ENCODE results near the gene NRP2. TPM values are rescaled to one million over a fixed set of nuclear protein-coding genes. Genes with fewer than 3 reads are reported as not detected.
A peak's percentile ranks its signal among the peaks of the same experiment; 100 is the strongest.

NRP2 gene
- total and polyA plus RNA-seq, 2 donors (not counting 1 experiment from before 2014, with no cell fraction given), result 1.8 to 6.8 TPM

DNA sequence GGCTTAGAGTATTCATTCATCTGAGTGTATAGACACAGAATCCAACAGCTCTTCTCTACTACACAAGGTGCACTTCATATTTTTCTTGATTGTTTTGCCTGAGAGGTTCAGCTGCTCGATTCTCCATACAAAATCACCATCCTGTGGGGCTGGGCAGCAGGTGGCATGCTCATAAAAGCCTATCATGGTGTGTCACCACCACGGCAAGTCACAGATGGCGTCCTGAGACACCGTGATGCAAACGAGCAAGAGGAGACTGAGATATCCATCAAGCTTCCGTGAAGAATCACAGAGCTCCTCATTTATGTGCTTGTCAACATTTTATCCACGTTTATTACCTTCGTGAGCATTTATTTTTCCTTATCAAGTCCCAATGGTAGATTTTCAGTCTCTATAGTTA is 22.4 kb upstream of the NRP2 start:
- peaks cover 20% of the 10 kb centered on the region for H3K27me3 Mint-ChIP-seq
- TF ChIP-seq, protein P1, sequence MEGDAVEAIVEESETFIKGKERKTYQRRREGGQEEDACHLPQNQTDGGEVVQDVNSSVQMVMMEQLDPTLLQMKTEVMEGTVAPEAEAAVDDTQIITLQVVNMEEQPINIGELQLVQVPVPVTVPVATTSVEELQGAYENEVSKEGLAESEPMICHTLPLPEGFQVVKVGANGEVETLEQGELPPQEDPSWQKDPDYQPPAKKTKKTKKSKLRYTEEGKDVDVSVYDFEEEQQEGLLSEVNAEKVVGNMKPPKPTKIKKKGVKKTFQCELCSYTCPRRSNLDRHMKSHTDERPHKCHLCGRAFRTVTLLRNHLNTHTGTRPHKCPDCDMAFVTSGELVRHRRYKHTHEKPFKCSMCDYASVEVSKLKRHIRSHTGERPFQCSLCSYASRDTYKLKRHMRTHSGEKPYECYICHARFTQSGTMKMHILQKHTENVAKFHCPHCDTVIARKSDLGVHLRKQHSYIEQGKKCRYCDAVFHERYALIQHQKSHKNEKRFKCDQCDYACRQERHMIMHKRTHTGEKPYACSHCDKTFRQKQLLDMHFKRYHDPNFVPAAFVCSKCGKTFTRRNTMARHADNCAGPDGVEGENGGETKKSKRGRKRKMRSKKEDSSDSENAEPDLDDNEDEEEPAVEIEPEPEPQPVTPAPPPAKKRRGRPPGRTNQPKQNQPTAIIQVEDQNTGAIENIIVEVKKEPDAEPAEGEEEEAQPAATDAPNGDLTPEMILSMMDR (IDR thresholded peaks at IDR 0.05), result no peak
- no peak for TF ChIP-seq EZH2 (IDR thresholded peaks at IDR 0.05; ENCODE audit: borderline replicate concordance, insufficient read depth, low read depth, low read length, poor library complexity, severe bottlenecking)
- no peak overlapping the region for H3K4me3 Mint-ChIP-seq
- CTCF ChIA-PET, result interaction anchor here (0.7 to 2.7 kb wide), 5 partner anchors 9 to 60 kb away, joined by 3 to 9 read pairs (median 4); no protein-coding TSS in a partner anchor
- peaks cover 22 to 28% of the 10 kb centered on the region in 2 donors for H3K4me1 ChIP-seq (ENCODE audit: control insufficient read depth in 2 of 2, insufficient read depth in 2 of 2, low read length in 2 of 2)
- no peaks in the 10 kb centered on the region for H3K9me3 Mint-ChIP-seq (ENCODE audit: insufficient read depth)
- no peak for DNase-seq
- no peaks in the 10 kb centered on the region for H3K36me3 ChIP-seq (replicated peaks in 1 of 2; ENCODE audit: control extremely low read depth in 1 of 2, control insufficient read depth in 1 of 2, extremely low read depth in 1 of 2, insufficient read depth in 2 of 2, low read length in 1 of 2)
- H3K4me1 Mint-ChIP-seq, result peaks cover 38% of the 10 kb centered on the region
- H3K4me2 ChIP-seq (replicated peaks; ENCODE audit: low read depth, low read length, poor library complexity, severe bottlenecking), result no peak overlapping the region
- intact Hi-C loops (cut with micrococcal nuclease), result no loop called here
- WGBS (ENCODE audit: insufficient coverage), result 71% methylated on average over 5 of the region's 8 CpGs
- H2AFZ ChIP-seq (ENCODE audit: insufficient read depth, low read depth, low read length, poor library complexity, severe bottlenecking), result no peak overlapping the region
- H3K27me3 ChIP-seq (replicated peaks in 1 of 4; ENCODE audit: control extremely low read depth in 1 of 4, control insufficient read depth in 3 of 4, insufficient read depth in 4 of 4, low read length in 3 of 4), result peaks cover 0 to 5% (median 2%) of the 10 kb centered on the region in 4 experiments
- no peak overlapping the region for H3K4me3 ChIP-seq (ENCODE audit: control extremely low read depth in 1 of 5, extremely low read depth in 1 of 5, insufficient read depth in 1 of 5, low read depth in 2 of 5, low read length in 4 of 5)
- H3K9ac ChIP-seq (ENCODE audit: low read length), result no peak overlapping the region
- ATAC-seq (ENCODE audit: low read depth), result no peak
- no peaks in the 10 kb centered on the region for H3K79me2 ChIP-seq (ENCODE audit: control insufficient read depth, insufficient read depth, low read length)
- H4K20me1 ChIP-seq (ENCODE audit: control insufficient read depth, insufficient read depth, low read length, poor library complexity, severe bottlenecking), result no peaks in the 10 kb centered on the region
- no peak overlapping the region for H3K27ac Mint-ChIP-seq
- H3K27ac ChIP-seq (ENCODE audit: low read length in 2 of 2), result no peak overlapping the region
- POLR2A ChIA-PET, result no interaction called here
- no peaks in the 10 kb centered on the region for H3K9me3 ChIP-seq (ENCODE audit: control extremely low read depth in 1 of 3, control insufficient read depth in 2 of 3, insufficient read depth in 1 of 3, low read length in 2 of 3)

DNA sequence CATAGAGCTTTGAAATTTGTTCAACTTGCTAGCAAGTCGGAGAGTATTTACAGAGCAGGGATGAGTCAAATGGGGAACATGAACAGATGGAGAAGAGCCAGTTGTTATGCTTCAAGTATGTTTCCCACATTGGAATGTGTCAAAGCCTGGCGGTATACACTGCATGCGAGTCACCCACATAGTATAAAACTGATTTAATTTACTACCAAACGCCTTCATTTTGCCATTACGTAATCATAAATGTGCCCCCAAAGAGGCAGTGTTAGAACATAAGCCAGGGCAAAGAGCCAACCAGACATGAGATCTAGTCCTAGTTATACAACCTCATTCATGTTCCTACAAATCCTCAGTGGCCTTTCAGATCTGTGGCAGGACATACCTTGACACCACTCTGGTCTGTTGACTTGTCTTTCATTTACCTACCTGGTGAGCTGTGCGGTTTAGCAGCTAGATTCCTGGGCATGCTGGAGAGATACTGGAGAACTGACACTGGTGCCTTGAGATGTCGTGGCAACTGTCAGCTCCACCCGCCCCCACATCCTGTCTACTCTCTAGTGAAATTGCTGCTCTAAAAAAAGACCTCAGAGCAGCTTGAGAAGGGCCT is 21.7 kb upstream of the NRP2 start:
- Mint-ChIP-seq H3K4me3 (peak overlapping the region; percentile 38), H3K9me3 (ENCODE audit: insufficient read depth) (no peaks in the 10 kb centered on the region), H3K27ac (no peak overlapping the region), H3K27me3 (peaks cover 15% of the 10 kb centered on the region), H3K4me1 (peaks cover 38% of the 10 kb centered on the region)
- Histone ChIP-seq H4K20me1 (ENCODE audit: control insufficient read depth, insufficient read depth, low read length, poor library complexity, severe bottlenecking) (no peaks in the 10 kb centered on the region), H3K4me2 (replicated peaks; ENCODE audit: low read depth, low read length, poor library complexity, severe bottlenecking) (peak overlapping the region; percentile 43), H3K9me3 (ENCODE audit: control extremely low read depth in 1 of 3, control insufficient read depth in 2 of 3, insufficient read depth in 1 of 3, low read length in 2 of 3) (no peaks in the 10 kb centered on the region), H3K4me3 (ENCODE audit: control extremely low read depth in 1 of 5, extremely low read depth in 1 of 5, insufficient read depth in 1 of 5, low read depth in 2 of 5, low read length in 4 of 5) (no peak overlapping the region), H3K79me2 (ENCODE audit: control insufficient read depth, insufficient read depth, low read length) (no peaks in the 10 kb centered on the region), H3K36me3 (replicated peaks in 1 of 2; ENCODE audit: control extremely low read depth in 1 of 2, control insufficient read depth in 1 of 2, extremely low read depth in 1 of 2, insufficient read depth in 2 of 2, low read length in 1 of 2) (no peaks in the 10 kb centered on the region), H3K27me3 (replicated peaks in 1 of 4; ENCODE audit: control extremely low read depth in 1 of 4, control insufficient read depth in 3 of 4, insufficient read depth in 4 of 4, low read length in 3 of 4) (peaks cover 0 to 5% (median 2%) of the 10 kb centered on the region in 4 experiments), H3K9ac (ENCODE audit: low read length) (no peak overlapping the region), H2AFZ (ENCODE audit: insufficient read depth, low read depth, low read length, poor library complexity, severe bottlenecking) (peak overlapping the region; percentile 13), H3K27ac (ENCODE audit: low read length in 2 of 2) (no peak overlapping the region), H3K4me1 (ENCODE audit: control insufficient read depth in 2 of 2, insufficient read depth in 2 of 2, low read length in 2 of 2) (peaks cover 22 to 28% of the 10 kb centered on the region in 2 donors)
- no peak for TF ChIP-seq EZH2 (IDR thresholded peaks at IDR 0.05; ENCODE audit: borderline replicate concordance, insufficient read depth, low read depth, low read length, poor library complexity, severe bottlenecking)
- TF ChIP-seq, protein P1 (IDR thresholded peaks at IDR 0.05), result no peak
- POLR2A ChIA-PET, result no interaction called here
- ATAC-seq (ENCODE audit: low read depth), result peak; percentile 28
- intact Hi-C loops (cut with micrococcal nuclease), result no loop called here
- 59% methylated on average over 7 of the region's 8 CpGs for WGBS (ENCODE audit: insufficient coverage)
- peak; percentile 14 for DNase-seq
- CTCF ChIA-PET, result interaction anchor here (1.0 to 2.7 kb wide), 4 partner anchors 10 to 21 kb away, joined by 3 to 9 read pairs (median 4); no protein-coding TSS in a partner anchor

Data from B cell (primary cell).